CD4-positive, CD25-positive, alpha-beta regulatory T cell (primary cell): ENCODE data around the gene PHETA2. TPM values are rescaled to one million over a fixed set of nuclear protein-coding genes. Genes with fewer than 3 reads are reported as not detected.

Experiments
- ATAC-seq, 2 donors: fragments of 150-1000 bp; cut with Tn5 transposase; one replicate each; pipeline ENCODE4 v1.10.0; 2021; ENCODE audit warnings: low read depth in 2 of 2, moderate number of reproducible peaks in 2 of 2, moderate library complexity in 1 of 2
- DNase-seq, 3 donors: peaks; one replicate each; pipeline versions ENCODE4 v3.0.0 to v3.0.0-alpha.2; 2012 to 2022; ENCODE audit warnings: mixed read lengths in 1 of 3
- H3K27ac ChIP-seq: one replicate; pipeline ENCODE4 v1.7.0; 2013; ENCODE audit warnings: mild to moderate bottlenecking, low read length; ENCODE audit not compliant: insufficient read depth, poor library complexity, severe bottlenecking
- H3K27me3 ChIP-seq: one replicate; pipeline ENCODE4 v1.7.0; 2013; ENCODE audit warnings: low read length; ENCODE audit not compliant: control insufficient read depth, insufficient read depth
- H3K36me3 ChIP-seq: one replicate; pipeline ENCODE4 v1.7.0; 2013; ENCODE audit warnings: mild to moderate bottlenecking, low read length, moderate library complexity; ENCODE audit not compliant: control insufficient read depth, insufficient read depth
- H3K4me1 ChIP-seq: 2 replicates; pipeline ENCODE4 v1.7.0; 2013; ENCODE audit warnings: mild to moderate bottlenecking, low read length; ENCODE audit not compliant: insufficient read depth, control insufficient read depth, poor library complexity, severe bottlenecking
- H3K4me3 ChIP-seq: one replicate; pipeline ENCODE4 v1.7.0; 2013; ENCODE audit warnings: low read depth, mild to moderate bottlenecking, low read length, moderate library complexity
- H3K9me3 ChIP-seq, 2 experiments: 1 replicate in 1 of 2; 2 replicates in 1 of 2; pipeline ENCODE4 v1.7.0; 2013; ENCODE audit warnings: low read length in 2 of 2, mild to moderate bottlenecking in 1 of 2, moderate library complexity in 1 of 2; ENCODE audit not compliant: control insufficient read depth in 2 of 2
- H3K27ac Mint-ChIP-seq, 3 donors: one replicate each; pipeline ENCODE4 v1.8.0; 2020 to 2022; ENCODE audit warnings: mild to moderate bottlenecking in 3 of 3, mixed read lengths in 3 of 3, moderate library complexity in 2 of 3
- H3K27me3 Mint-ChIP-seq: one replicate; pipeline ENCODE4 v1.8.0; 2022; ENCODE audit warnings: mild to moderate bottlenecking, mixed read lengths
- H3K36me3 Mint-ChIP-seq: one replicate; pipeline ENCODE4 v1.8.0; 2020; ENCODE audit warnings: mixed read lengths
- H3K4me1 Mint-ChIP-seq, 4 donors: one replicate each; pipeline ENCODE4 v1.8.0; 2020 to 2022; ENCODE audit warnings: mixed read lengths in 4 of 4, mild to moderate bottlenecking in 1 of 4
- H3K4me3 Mint-ChIP-seq, 4 donors: one replicate each; pipeline ENCODE4 v1.8.0; 2020 to 2022; ENCODE audit warnings: mild to moderate bottlenecking in 4 of 4, mixed read lengths in 4 of 4, moderate library complexity in 3 of 4
- H3K9me3 Mint-ChIP-seq, 7 donors: one replicate each; pipeline ENCODE4 v1.8.0; 2020 to 2022; ENCODE audit warnings: mixed read lengths in 7 of 7, mild to moderate bottlenecking in 3 of 7, moderate library complexity in 2 of 7
- polyA plus RNA-seq, 4 donors: library from polyadenylated mRNA; unstranded; fragments of 300-500 nt; fragmentation: Illumina TruSeq; gene quantifications; one replicate each; pipeline ENCODE4 v1.2.3, GENCODE V29; 2021
- total RNA-seq: library from RNA; stranded (reverse); gene quantifications from one replicate; pipeline ENCODE4 v1.2.3, GENCODE V29; 2022

The PHETA2 gene
- total and polyA plus RNA-seq, 5 donors from 2014 or later: 1.5 to 2.6 (median 2.0) TPM

GRCh38 chr22:42050641-42051180, 23.3 kb upstream of the PHETA2 start:
- Mint-ChIP-seq H3K27ac (no peak overlapping the region), H3K9me3 (no peaks in the 10 kb centered on the region), H3K36me3 (no peaks in the 10 kb centered on the region), H3K27me3 (no peaks in the 10 kb centered on the region), H3K4me3 (no peak overlapping the region), H3K4me1 (no peaks in the 10 kb centered on the region)
- Histone ChIP-seq H3K27ac (no peak overlapping the region), H3K4me1 (no peaks in the 10 kb centered on the region), H3K27me3 (no peaks in the 10 kb centered on the region), H3K4me3 (no peak overlapping the region), H3K9me3 (no peaks in the 10 kb centered on the region), H3K36me3 (no peaks in the 10 kb centered on the region)
- ATAC-seq (no peak), DNase-seq (no peak)

- Mint-ChIP-seq H3K36me3 (peaks cover 8% of the 10 kb centered on the region), H3K4me3 (no peak overlapping the region), H3K4me1 (no peaks in the 10 kb centered on the region), H3K9me3 (peaks cover 0 to 12% (median 6%) of the 10 kb centered on the region in 7 donors), H3K27ac (peak overlapping the region in 1 of 3 donors; percentile 35), H3K27me3 (no peaks in the 10 kb centered on the region)
- ATAC-seq (no peak), DNase-seq (no peak)
- Histone ChIP-seq H3K27ac (no peak overlapping the region), H3K36me3 (no peaks in the 10 kb centered on the region), H3K4me1 (no peaks in the 10 kb centered on the region), H3K9me3 (peaks cover 10 to 12% of the 10 kb centered on the region in 2 experiments), H3K4me3 (no peak overlapping the region), H3K27me3 (no peaks in the 10 kb centered on the region)
Observed at GRCh38 chr22:42052765-42053164, 21.3 kb upstream of the PHETA2 start.

GRCh38 chr22:42056757-42057511, 17.1 kb upstream of the PHETA2 start:
- ATAC-seq (no peak), DNase-seq (no peak)
- Mint-ChIP-seq H3K36me3 (peaks cover 36% of the 10 kb centered on the region), H3K9me3 (peaks cover 0 to 15% (median 6%) of the 10 kb centered on the region in 7 donors), H3K27ac (no peak overlapping the region), H3K27me3 (no peaks in the 10 kb centered on the region), H3K4me3 (no peak overlapping the region), H3K4me1 (no peaks in the 10 kb centered on the region)
- H3K36me3 ChIP-seq: peaks cover 27% of the 10 kb centered on the region
- no peaks in the 10 kb centered on the region for H3K27me3 ChIP-seq
- H3K4me3 ChIP-seq: no peak overlapping the region
- no peak overlapping the region for H3K27ac ChIP-seq
- H3K9me3 ChIP-seq: peaks cover 10 to 12% of the 10 kb centered on the region in 2 experiments
- H3K4me1 ChIP-seq: no peaks in the 10 kb centered on the region

- no peak overlapping the region for H3K27ac Mint-ChIP-seq
- Histone ChIP-seq H3K4me1 (no peaks in the 10 kb centered on the region), H3K27me3 (no peaks in the 10 kb centered on the region), H3K4me3 (no peak overlapping the region), H3K9me3 (peaks cover 10 to 12% of the 10 kb centered on the region in 2 experiments), H3K36me3 (peaks cover 39% of the 10 kb centered on the region), H3K27ac (no peak overlapping the region)
- no peaks in the 10 kb centered on the region for H3K27me3 Mint-ChIP-seq
- H3K36me3 Mint-ChIP-seq: peaks cover 59% of the 10 kb centered on the region
- H3K9me3 Mint-ChIP-seq: peaks cover 0 to 15% (median 6%) of the 10 kb centered on the region in 7 donors
- H3K4me1 Mint-ChIP-seq: peaks cover 0 to 7% (median 1%) of the 10 kb centered on the region in 4 donors
- ATAC-seq (no peak), DNase-seq (no peak)
- H3K4me3 Mint-ChIP-seq: no peak overlapping the region
Observed at GRCh38 chr22:42060489-42060888, 13.6 kb upstream of the PHETA2 start.

GRCh38 chr22:42061041-42061440, 13.0 kb upstream of the PHETA2 start:
- H3K27ac Mint-ChIP-seq: no peak overlapping the region
- H3K9me3 ChIP-seq: peaks cover 10 to 12% of the 10 kb centered on the region in 2 experiments
- no peaks in the 10 kb centered on the region for H3K27me3 Mint-ChIP-seq
- H3K4me1 ChIP-seq: no peaks in the 10 kb centered on the region
- DNase-seq (no peak), ATAC-seq (no peak)
- H3K27ac ChIP-seq: no peak overlapping the region
- no peak overlapping the region for H3K4me3 ChIP-seq
- H3K36me3 Mint-ChIP-seq: peaks cover 62% of the 10 kb centered on the region
- peaks cover 39% of the 10 kb centered on the region for H3K36me3 ChIP-seq
- no peak overlapping the region for H3K4me3 Mint-ChIP-seq
- H3K4me1 Mint-ChIP-seq: peaks cover 0 to 10% (median 3%) of the 10 kb centered on the region in 4 donors
- no peaks in the 10 kb centered on the region for H3K27me3 ChIP-seq
- peaks cover 0 to 15% (median 6%) of the 10 kb centered on the region in 7 donors for H3K9me3 Mint-ChIP-seq

GRCh38 chr22:42062506-42063170, 11.4 kb upstream of the PHETA2 start:
- Histone ChIP-seq H3K4me1 (no peaks in the 10 kb centered on the region), H3K27me3 (no peaks in the 10 kb centered on the region), H3K27ac (no peak overlapping the region), H3K9me3 (no peaks in the 10 kb centered on the region), H3K4me3 (no peak overlapping the region), H3K36me3 (peaks cover 45% of the 10 kb centered on the region)
- Mint-ChIP-seq H3K27me3 (no peaks in the 10 kb centered on the region), H3K36me3 (peaks cover 63% of the 10 kb centered on the region), H3K9me3 (peaks cover 0 to 3% (median 0%) of the 10 kb centered on the region in 7 donors), H3K4me3 (peak overlapping the region in 1 of 4 donors; percentile 49), H3K27ac (no peak overlapping the region), H3K4me1 (peaks cover 0 to 14% (median 4%) of the 10 kb centered on the region in 4 donors)
- DNase-seq (no peak), ATAC-seq (no peak)

- peaks cover 49% of the 10 kb centered on the region for H3K36me3 Mint-ChIP-seq
- Histone ChIP-seq H3K27ac (no peak overlapping the region), H3K36me3 (peaks cover 38% of the 10 kb centered on the region), H3K4me1 (peaks cover 14% of the 10 kb centered on the region), H3K4me3 (no peak overlapping the region), H3K27me3 (no peaks in the 10 kb centered on the region), H3K9me3 (no peaks in the 10 kb centered on the region)
- peaks cover 0 to 1% (median 0%) of the 10 kb centered on the region in 7 donors for H3K9me3 Mint-ChIP-seq
- H3K27ac Mint-ChIP-seq: no peak overlapping the region
- DNase-seq (no peak), ATAC-seq (no peak)
- peaks cover 0 to 23% (median 11%) of the 10 kb centered on the region in 4 donors for H3K4me1 Mint-ChIP-seq
- no peaks in the 10 kb centered on the region for H3K27me3 Mint-ChIP-seq
- H3K4me3 Mint-ChIP-seq: peak overlapping the region in 1 of 4 donors; percentile 51
Observed at GRCh38 chr22:42064629-42065028, 9.4 kb upstream of the PHETA2 start.
